Glomerular endothelial cell (primary cell): Measurements from ENCODE around the gene SUOX. TPM values are rescaled to one million over a fixed set of nuclear protein-coding genes. Genes with fewer than 3 reads are reported as not detected.
"Not testable (repeated sequence)": the region's sequence is repeated elsewhere in the genome, so short reads cannot be mapped to it uniquely, and the experiment has no call there.

Source experiments
- DNase-seq: peaks from one replicate; pipeline ENCODE4 v3.0.0-alpha.2; 2011; ENCODE audit warnings: low read depth, low spot score; ENCODE audit errors: extremely low read depth
- total RNA-seq: library from RNA; depleted of rRNA; stranded (reverse); fragments of >200 nt; gene quantifications from 2 replicates; pipeline ENCODE4 v1.2.3, GENCODE V29; 2015

SUOX gene
- total RNA-seq: 13.3 and 14.3 TPM in 2 replicates

DNA sequence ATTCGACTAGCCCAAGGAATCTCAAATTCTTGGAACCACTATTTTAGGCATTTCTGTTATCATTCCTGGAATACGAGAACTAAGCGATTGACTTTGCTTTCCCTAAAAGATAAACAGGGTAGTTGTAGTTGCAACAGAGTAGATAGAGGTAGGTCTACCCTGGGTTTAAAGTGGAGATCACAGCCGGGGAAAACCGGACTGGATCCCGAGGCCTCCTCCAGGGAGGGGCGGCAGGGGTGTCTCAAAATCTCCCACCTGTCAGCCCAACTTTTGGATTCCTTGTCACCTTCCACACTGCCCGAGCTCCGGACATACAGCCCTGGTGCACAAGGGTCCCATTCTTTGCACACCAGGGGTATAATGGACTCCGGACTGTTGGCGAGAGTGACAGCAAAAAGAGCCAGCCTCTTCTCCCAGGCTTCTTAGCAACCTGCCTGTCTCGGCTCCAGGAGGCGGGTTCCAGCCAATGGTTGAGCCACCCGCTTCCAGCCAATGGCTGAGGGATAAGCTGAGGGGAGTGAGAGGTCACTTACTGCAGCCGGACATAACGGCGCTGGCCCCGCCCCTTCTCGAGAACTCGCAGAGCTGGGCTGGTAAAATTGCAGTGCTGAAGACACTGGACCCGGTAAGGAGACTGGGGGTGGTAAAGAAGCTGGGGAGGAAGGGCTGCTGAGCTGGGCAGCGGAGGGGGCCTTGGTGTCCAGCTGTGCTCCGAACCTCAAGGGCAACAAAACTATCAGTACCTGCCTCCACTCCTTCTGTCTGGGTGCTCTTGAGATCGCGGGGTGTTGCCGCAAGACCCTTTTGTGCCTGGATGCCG, at the start of gene SUOX:
TSS of gene SUOX (plus strand) at position 562 of the 820 bp plus-strand sequence. CDS start 4,946 bp downstream, outside the sequence.
- DNase-seq: peak; percentile 78

DNA sequence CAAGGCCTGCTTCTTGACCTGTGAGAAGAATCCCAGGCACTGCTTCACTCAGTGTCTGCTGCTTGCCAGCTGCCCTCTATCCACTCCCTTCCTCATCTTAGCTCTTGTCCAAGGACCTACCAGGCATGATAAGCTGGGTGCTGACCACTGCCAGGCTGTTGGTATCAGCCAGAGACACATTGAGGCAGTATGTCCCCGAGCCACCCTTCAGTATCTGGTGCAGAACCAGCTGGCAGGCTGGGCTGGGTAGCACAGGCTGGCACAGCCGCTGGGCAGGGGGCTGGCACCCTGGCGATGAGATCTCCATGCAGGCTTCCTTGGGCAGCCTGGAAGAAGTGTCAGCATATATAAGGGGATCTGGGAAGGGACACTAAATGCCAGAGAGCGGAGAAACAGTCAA, 41.7 kb upstream of the SUOX start:
- DNase-seq: no peak

DNA sequence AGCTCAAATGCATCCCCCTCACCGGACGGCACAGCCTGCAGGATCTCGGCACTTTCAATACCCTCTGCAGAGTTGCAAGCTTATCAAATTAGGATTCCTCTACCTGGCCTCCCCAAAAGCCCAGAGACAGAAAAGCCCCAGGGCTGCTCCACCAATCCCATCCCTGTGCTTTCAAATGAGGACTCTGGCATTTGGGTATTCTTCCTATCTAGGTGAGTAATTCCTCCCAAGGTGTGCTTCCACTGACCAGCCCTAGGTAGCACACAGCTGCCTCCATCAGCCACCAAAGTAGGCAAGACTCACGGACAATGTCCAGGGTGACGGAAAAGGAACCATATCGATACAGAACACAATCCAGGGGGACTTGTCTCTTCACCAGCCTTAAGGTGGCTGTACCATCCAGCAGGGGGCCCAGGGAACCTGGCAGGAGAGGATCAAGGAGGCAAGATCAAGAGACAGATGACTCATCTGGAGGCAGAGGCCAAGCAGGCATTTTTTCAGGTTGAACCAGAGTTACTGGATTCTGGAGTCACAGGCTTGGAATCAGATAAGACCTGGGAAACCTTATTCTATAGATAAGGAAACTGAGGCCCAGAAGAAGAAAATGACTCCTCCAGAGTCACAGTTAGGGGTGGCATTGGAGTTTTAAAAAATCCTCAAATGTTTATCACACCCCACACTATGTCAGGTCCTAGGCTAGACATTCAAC, 41.1 kb upstream of the SUOX start:
- DNase-seq: no peak

DNA sequence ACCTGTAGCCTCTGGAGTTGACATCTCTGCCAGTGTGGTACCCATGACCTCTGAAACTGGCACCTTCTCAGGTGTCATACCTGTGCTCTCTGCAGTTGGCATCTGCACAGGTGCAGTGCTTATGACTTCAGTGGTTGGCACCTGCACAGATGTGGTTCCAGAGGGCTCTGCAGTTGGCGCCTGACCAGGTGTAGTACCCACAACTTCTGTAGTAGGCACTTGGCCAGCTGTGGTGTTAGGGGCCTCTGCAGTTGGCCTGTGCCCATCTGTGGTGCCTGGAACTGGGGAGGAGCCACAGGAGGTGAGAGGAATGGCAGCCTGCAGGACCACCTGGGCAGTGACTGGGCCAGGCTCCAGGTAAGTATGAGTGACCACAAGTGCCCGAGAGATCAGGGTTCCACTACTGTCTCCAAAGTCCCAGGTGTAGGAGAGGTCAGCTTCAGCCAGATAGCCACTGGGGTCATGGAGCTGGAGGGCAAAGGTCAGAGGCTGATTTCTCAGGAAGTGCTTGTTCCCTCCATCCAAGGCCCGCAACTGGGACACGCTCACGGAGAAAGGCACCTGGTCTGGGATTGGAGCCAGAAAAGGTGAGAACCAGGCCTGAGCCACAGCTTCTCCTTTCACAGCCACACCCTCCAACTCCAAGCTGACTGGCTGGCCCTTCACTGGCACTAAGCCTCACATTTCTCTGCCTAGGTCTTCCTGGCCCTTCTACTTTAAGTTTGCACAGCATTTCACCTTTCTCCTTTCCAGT, 39.8 kb upstream of the SUOX start:
- no peak for DNase-seq

DNA sequence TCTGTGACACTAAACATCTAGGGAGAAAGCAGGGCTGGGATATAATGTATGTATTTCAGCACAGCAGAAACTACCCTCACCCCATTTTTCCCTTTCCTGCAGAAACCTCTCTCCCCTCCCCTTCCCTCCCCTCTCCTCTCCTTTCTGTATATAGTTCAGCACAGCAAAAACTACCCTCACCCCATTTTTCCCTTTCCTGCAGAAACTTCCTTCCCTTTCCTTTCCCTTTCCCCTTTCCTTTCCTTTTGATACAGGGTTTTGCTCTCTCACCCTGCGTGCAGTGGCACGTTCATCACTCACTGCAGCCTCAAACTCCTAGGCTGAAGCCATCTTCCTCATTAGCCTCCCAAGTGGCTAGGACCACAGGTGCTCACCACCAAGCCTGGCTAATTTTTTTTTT, 33.3 kb upstream of the SUOX start:
- no peak for DNase-seq

DNA sequence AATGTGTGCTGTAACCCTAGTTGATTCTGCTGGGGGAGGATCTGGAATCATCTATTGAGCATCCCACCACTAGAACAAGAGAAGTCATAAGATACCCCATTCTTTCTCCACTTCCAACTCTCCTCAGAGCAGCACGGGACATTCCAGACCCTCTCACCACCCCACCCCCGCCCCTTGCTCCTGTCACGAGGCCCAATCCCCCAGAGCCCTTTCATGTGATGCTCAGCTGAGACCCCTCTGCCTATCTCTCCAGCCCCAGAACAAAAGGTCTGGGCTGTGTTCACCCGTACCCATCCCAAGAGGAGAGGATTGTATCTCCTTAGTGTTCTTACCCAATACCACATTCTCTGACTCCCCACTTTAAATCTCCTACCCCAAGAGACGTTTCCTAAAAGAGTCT, 31.8 kb upstream of the SUOX start:
- DNase-seq: no peak

DNA sequence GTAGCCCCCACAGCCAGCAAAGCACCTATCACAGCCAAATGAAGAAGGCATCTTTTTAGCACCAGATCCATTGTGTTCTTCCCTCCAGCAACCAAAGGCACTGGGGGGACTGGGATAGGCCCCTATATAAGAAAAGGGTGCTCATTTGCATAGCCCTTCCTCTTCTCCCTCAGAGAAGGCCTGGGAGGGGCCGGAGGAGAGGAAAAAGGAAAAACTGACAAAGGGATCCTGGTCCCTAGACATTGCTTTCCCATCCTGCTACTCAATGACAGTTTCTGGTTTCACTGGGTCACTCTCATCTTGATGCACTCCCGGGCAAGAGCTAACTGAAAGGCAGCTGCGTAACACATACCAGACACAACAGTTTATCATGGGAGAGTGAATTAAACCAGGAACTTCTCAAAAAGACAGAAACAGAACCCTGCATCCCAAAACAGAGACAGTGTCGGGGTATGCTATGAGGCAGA, 31.1 kb upstream of the SUOX start, which contains the start of gene PMEL:
TSS of gene PMEL (minus strand) at position 102 of the 467 bp plus-strand sequence. CDS start at position 71, 31 bp downstream.
- no peak for DNase-seq

DNA sequence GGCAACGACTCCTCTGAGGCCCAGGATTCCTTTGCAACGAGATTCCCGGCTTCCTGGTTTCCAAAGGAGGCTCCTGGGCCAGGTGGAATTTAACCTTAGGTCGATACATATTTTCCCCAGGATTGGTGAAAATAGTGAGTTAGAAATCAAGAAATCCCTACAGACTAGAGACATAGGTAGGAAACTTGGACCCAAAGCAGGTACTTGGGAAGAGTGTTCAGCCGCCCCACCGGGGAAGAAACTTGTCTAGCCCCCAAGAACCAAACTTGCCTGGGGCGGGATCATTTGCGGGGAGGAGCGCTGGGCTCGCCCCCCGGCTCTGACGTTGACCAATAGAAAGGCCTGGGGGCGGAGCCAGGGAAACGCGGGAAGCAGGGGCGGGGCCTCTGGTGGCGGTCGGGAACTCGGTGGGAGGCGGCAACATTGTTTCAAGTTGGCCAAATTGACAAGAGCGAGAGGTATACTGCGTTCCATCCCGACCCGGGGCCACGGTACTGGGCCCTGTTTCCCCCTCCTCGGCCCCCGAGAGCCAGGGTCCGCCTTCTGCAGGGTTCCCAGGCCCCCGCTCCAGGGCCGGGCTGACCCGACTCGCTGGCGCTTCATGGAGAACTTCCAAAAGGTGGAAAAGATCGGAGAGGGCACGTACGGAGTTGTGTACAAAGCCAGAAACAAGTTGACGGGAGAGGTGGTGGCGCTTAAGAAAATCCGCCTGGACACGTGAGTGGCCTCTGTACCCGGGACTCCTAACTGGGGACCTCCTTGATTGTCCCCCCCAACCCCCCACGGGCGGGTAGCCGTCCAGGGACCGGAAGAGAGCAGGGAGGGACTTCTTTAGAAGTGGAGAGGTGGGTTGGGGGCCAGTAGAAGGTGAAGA, 30.4 kb upstream of the SUOX start, which contains the start of gene CDK2:
TSS of gene CDK2 (plus strand) at position 423 of the 874 bp plus-strand sequence. CDS start at position 602, 179 bp downstream.
- DNase-seq: no peak

DNA sequence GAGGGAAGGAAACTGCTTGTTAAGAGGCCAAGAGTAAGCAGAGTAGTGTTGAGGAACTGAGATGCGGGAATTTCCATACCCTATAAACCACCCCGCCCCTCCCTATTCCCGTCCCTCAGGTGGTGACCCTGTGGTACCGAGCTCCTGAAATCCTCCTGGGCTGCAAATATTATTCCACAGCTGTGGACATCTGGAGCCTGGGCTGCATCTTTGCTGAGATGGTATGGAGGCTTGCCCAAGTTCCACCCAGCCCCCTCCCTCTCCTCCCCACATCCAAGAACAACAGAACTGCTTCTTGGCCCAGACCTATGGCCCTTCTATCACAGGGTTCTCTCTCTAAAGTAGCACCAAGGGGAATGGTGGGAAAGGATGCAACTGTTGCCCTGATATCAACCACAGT, 27.7 kb upstream of the SUOX start:
- no peak for DNase-seq

DNA sequence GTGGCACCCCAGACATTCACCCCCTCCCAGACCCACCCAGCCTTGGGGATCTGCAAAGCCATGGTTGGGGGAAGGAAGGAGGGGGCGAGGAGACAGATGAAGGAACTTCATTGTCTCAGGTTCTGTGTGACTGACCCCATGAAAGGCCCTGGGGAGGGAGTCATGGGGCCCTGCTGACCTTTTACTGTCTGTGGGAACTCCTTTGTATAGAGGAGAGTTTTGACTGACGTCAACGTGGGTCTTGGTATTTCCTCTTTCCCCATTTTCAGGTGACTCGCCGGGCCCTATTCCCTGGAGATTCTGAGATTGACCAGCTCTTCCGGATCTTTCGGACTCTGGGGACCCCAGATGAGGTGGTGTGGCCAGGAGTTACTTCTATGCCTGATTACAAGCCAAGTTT, 26.3 kb upstream of the SUOX start:
- DNase-seq: no peak

DNA sequence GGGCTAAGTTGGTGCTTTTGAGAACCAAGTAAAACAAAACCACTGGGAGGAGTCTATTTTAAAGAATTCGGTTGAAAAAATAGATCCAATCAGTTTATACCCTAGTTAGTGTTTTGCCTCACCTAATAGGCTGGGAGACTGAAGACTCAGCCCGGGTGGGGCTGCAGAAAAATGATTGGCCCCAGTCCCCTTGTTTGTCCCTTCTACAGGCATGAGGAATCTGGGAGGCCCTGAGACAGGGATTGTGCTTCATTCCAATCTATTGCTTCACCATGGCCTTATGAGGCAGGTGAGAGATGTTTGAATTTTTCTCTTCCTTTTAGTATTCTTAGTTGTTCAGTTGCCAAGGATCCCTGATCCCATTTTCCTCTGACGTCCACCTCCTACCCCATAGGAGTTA, 25.0 kb upstream of the SUOX start:
- DNase-seq: no peak

DNA sequence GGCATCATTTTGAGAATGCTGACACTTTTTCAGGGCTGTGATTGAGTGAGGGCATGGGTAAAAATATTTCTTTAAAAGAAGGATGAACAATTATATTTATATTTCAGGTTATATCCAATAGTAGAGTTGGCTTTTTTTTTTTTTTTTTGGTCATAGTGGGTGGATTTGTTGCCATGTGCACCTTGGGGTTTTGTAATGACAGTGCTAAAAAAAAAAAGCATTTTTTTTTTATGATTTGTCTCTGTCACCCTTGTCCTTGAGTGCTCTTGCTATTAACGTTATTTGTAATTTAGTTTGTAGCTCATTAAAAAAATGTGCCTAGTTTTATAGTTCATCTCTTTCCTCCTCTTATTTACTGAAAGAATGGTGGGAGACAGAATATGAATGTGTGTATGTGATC, 24.6 kb upstream of the SUOX start:
- DNase-seq: no peak

DNA sequence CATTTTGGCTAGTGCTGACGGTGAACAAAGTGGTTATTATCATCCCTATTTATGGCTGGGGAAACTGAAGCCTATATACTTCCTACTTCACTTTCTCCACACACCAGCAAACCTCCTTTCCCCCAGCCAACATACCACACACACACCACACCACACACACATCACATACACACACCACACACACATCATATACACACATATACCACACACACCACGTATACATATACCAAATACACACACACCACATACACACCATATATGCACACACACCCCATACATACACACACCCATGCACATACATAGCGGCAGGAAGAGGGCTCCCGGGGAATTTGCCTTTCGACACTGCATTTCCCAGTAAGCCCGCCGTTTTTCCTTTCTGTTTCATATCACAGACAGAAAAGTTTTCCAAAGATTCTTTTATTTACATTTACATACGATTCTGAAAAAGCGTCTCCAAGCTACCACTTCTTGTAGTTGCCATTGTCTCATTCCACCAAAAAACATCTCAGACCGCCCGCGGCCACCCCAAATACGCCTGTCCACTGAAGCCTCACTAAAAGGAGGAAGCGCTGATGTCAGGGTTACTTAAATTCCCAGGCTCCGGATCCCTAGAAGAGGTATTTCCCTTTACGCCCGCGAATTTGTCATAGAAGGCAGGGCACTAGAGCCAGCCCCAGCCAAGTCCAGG, 24.0 kb upstream of the SUOX start:
- DNase-seq: no peak

DNA sequence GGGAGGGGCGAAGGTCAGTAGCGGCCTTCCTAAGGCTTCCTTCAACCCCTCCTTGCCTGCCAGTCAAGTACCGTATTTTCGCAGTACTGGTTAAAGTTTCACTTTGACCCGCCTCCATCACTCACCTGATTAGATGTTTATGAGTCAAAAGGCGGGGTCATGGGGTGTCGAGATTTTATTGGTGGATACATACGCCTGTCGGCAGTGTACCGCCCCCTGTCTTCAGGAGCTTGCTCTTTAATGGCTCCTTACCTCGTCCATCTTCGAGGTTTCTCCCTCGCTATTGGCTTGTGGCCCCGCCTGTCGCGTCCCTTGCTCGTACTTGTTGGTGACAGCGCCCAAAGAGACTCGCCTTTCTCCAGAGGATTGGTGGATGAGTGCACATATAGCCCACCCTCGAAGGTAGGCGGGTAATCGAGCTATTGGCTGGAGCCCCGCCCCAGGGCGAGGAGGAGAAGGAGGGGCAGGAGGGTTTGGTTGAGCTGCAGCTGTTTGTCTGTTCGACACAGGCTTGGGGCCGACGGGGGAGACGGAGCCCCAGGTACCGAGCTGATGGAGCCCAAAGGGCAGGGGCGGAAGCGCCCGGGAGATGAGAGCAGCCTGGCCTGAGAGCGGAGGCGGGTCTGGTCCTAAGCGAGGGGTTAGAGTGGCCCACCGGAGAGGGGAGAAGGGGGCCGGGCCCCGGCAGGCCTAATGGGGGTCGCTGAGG, 23.3 kb upstream of the SUOX start, which contains the start of gene RAB5B:
TSS of gene RAB5B (plus strand) at position 480 of the 709 bp plus-strand sequence. CDS start 12,883 bp downstream, outside the sequence.
- DNase-seq: peak; percentile 99

DNA sequence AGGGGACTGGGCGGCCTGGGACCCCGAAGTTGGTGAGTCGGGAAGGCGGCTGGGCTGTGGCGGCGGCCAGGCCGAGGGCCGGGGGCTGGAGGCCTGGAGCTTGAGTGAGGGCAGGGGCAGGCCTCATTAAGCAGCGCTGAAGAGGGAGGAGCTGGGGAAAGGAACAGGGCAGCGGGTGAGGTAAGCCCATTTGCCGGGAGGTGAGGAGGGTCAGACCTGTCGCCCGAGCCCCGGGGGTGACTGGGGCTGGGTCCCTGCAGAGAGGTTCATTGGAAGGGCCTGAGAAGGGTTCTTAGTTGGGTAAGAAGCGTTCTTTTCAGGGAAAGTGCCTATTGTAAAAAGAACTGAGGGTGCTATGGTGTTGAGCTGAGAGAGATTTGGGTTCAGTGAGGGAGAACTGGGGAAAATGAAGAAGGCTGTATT, 22.8 kb upstream of the SUOX start:
- DNase-seq: no peak

DNA sequence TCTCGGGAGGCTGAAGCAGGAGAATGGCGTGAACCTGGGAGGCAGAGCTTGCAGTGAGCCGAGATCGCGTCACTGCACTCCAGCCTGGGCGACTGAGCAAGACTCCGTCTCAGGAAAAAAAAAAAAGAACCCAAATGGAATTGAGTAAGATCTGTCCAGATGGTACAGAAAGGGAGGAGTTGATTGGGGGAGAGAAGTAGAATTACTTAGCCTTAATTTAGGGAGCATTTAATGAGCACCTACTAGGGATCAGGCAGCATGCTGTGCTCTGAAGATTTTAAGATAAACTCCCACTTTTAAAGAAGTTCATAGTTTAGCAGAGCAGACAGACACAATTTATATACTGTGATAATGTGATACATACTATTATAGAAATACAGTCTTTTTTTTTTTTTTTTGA, 18.7 kb upstream of the SUOX start:
- no peak for DNase-seq

DNA sequence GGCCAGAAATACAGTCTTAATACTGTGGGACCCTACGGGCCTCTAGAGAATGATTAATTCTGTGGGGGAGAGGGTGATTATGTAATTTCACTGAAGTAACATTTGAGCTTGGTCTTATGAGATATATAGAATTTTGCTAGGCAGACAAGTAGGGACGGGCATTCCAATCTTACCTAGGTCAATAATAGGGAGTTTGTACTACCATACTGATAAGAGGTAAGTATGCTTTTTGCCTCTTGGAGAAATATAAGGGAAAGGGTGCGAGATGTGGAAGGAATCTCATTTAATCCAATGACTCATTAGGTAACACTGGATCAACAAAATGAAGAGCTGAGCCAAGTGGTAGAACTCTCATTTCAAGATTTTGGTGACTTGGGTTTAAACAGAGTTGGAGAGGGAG, 18.0 kb upstream of the SUOX start:
- no peak for DNase-seq

DNA sequence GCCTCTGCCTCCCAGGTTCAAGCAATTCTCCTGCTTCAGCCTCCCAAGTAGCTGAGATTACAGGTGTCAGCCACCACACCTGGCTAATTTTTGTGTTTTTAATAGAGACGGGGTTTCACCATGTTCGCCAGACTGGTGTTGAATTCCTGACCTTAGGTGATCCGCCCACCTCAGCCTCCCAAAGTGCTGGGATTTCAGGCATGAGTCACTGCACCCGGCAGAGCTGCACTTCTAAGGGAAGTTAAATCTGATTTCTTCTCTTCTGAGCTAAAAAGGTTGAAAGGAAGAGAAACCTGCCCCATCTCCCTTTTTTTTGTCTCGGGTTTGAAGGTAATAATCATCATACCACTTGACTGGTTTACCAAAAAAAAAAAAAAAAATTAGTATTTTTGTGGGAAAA, 15.2 kb upstream of the SUOX start:
- not testable (repeated sequence) for DNase-seq
